ENCODE measurements around the gene LY6G6D.

Gene LY6G6D

DNA sequence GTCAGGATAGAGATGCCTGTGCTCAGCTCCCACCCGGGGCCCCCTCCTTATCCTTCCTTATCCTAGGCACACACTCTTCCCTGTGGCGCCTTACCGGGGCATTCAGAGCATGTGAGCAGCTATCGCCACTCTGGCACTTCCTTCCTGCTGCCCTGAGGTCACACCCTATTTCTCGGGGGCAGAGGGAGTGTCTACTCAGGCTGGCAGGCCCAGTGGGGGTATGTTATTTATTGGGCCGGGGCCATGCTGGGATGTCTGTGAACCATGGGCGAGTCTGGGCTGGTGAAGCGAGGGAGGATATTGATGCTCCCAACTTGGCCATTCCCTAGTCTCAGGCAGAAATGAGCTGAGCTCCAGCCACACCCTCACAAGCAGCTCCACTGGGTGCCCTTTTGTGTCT is 3.9 kb upstream of the LY6G6D start:
- no peak for DNase-seq (ENCODE audit: low read depth)
- TF ChIP-seq, protein P1, sequence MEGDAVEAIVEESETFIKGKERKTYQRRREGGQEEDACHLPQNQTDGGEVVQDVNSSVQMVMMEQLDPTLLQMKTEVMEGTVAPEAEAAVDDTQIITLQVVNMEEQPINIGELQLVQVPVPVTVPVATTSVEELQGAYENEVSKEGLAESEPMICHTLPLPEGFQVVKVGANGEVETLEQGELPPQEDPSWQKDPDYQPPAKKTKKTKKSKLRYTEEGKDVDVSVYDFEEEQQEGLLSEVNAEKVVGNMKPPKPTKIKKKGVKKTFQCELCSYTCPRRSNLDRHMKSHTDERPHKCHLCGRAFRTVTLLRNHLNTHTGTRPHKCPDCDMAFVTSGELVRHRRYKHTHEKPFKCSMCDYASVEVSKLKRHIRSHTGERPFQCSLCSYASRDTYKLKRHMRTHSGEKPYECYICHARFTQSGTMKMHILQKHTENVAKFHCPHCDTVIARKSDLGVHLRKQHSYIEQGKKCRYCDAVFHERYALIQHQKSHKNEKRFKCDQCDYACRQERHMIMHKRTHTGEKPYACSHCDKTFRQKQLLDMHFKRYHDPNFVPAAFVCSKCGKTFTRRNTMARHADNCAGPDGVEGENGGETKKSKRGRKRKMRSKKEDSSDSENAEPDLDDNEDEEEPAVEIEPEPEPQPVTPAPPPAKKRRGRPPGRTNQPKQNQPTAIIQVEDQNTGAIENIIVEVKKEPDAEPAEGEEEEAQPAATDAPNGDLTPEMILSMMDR (IDR thresholded peaks at IDR 0.05; ENCODE audit: control insufficient read depth, insufficient read depth, low read depth, low read length, missing control alignments), result no peak
- no peak overlapping the region for H3K4me3 ChIP-seq (ENCODE audit: control insufficient read depth, low read depth, low read length)

GRCh38 chr6:31712296-31712695 is 2.9 kb upstream of the LY6G6D start:
- no peak for DNase-seq (ENCODE audit: low read depth)
- TF ChIP-seq, protein P1 (IDR thresholded peaks at IDR 0.05; ENCODE audit: control insufficient read depth, insufficient read depth, low read depth, low read length, missing control alignments), result peak; percentile 36
- no peak overlapping the region for H3K4me3 ChIP-seq (ENCODE audit: control insufficient read depth, low read depth, low read length)

DNA sequence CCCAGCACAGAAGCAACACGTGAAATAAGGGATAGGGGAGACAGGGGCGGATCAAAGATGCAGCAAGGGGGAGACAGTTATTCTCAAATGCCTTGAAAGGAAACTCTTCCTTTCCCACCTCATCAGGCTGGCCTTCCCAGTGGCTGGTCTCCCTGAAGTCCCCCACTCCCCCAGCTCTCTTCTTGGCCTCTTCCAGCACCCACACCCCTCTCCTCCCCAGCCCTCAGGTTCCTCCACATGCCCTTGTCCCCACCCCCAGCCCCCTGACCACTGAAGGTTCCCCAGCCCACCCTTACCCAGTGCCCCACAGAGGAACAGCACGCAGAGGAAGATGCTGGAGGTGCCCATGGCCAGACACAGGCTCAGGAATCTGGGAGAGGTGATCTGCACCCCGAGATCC is 1.7 kb upstream of the LY6G6D start:
- TF ChIP-seq, protein P1 (IDR thresholded peaks at IDR 0.05; ENCODE audit: control insufficient read depth, insufficient read depth, low read depth, low read length, missing control alignments), result no peak
- DNase-seq (ENCODE audit: low read depth), result no peak
- no peak overlapping the region for H3K4me3 ChIP-seq (ENCODE audit: control insufficient read depth, low read depth, low read length)

- no peak overlapping the region for H3K4me3 ChIP-seq (ENCODE audit: control insufficient read depth, low read depth, low read length)
- TF ChIP-seq, protein P1 (IDR thresholded peaks at IDR 0.05; ENCODE audit: control insufficient read depth, insufficient read depth, low read depth, low read length, missing control alignments), result no peak
- no peak for DNase-seq (ENCODE audit: low read depth)
Measured at GRCh38 chr6:31713991-31714684, 1.0 kb upstream of the LY6G6D start.

DNA sequence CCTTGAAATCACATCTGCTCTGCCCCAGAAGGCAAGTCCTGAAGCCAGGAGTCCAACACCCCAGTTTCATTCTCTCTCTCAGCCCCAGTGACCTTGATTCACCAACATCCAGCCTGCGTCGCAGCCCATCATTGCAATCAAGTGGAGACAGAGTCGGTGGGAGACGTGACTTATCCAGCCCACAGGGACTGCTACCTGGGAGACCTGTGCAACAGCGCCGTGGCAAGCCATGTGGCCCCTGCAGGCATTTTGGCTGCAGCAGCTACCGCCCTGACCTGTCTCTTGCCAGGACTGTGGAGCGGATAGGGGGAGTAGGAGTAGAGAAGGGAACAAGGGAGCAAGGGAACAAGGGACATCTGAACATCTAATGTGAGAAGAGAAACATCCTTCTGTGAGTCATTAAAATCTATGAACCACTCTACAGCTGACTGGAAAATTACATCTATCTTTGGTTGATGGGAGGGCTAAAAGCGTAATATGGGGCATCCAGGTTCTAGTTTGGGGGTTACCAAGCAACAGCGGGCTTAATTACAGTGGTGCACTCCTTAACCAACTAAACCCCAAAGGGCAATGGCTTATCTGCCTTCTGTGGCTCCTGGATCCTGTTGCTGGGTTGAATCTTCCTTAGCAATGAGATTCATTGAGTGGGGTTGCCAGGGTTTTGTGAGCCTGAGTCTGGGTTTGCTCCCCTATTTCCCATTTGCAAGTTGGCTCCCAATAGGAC is 2.5 kb downstream of the LY6G6D start:
- TF ChIP-seq, protein P1 (IDR thresholded peaks at IDR 0.05; ENCODE audit: control insufficient read depth, insufficient read depth, low read depth, low read length, missing control alignments), result no peak
- no peak overlapping the region for H3K4me3 ChIP-seq (ENCODE audit: control insufficient read depth, low read depth, low read length)
- no peak for DNase-seq (ENCODE audit: low read depth)

- DNase-seq (ENCODE audit: low read depth), result no peak
- H3K4me3 ChIP-seq (ENCODE audit: control insufficient read depth, low read depth, low read length), result no peak overlapping the region
Measured at GRCh38 chr6:31718265-31718664, 3.1 kb downstream of the LY6G6D start.

More at GRCh38 chr6:31718265-31718664, 3.1 kb downstream of the LY6G6D start:
- TF ChIP-seq, protein P1 (IDR thresholded peaks at IDR 0.05; ENCODE audit: control insufficient read depth, insufficient read depth, low read depth, low read length, missing control alignments), result no peak
